ENCODE measurements around the gene HNMT.
"Not testable (repeated sequence)": the region's sequence is repeated elsewhere in the genome, so short reads cannot be mapped to it uniquely, and the experiment has no call there.

HNMT gene

DNA sequence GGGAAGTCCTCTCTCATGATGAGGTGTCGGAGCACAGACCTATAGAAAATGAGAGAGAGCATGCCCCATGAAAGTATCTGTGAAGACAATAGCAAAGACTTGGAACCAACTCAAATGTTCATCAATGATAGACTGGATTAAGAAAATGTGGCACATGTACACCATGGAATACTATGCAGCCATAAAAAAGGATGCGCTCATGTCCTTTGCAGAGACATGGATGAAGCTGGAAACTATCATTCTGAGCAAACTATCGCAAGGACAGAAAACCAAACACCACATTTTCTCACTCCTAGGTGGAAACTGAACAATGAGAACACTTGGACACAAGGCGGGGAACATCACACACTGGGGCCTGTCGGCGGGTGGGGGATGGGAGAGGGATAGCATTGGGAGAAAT lies 79.3 kb downstream of the HNMT start:
- DNase-seq (ENCODE audit: low read depth, low spot score): not testable (repeated sequence)

DNA sequence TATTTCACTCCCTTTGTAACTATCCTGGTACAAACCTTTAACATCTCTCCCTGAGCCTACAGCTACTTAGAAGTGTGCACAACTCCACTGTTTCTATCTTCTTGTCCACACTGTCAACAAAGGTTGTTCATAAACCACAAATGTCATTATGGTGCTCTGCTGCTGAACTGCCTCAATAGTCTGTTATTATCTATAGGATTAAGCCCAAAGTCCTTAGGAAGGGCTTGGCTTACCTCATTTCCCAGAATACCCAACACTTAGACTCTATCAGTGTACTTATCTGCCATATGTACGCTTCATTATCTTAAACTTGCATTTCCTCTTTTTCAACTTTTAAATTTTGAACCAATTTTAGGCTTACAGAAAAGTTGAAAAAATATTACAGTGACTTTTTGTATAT lies 94.2 kb downstream of the HNMT start:
- DNase-seq (ENCODE audit: low read depth, low spot score): no peak

DNA sequence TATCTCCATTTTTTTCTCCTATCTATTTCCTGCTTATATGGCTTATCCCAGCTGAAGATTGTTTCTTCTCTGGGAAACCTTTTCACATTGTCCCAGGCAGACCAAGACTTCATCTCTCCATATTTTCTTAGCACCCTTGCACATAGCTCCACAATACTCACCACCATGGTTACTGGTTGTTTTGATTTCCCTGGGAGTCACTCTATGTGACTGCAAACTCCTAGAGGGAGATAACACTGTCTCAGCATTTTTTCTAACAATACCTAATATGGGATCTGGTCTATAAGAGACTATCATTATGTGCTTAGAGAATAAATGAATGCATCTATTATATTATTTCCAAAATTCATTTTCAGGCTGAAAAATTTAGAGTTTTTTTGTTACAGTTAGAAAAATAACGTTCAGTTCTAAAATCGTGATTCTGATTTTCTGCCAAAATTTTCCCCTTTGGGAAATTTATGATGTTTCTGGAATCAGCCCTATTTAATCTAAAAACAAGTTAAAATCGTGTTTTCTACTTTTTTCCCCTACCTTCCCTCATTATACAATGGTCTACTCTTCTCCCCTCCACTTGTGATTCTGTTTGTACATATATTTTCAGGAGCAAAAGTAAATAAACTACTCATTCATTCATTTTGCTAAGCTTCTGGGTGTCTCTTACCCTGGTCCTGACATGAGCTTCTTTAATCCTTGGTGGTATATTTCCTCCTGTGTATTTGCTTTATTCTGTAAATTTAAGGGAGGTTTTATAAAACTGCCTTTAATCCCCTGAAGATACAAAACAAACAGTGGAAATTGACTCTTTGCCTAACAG lies 95.4 kb downstream of the HNMT start:
- no peak for DNase-seq (ENCODE audit: low read depth, low spot score)

DNA sequence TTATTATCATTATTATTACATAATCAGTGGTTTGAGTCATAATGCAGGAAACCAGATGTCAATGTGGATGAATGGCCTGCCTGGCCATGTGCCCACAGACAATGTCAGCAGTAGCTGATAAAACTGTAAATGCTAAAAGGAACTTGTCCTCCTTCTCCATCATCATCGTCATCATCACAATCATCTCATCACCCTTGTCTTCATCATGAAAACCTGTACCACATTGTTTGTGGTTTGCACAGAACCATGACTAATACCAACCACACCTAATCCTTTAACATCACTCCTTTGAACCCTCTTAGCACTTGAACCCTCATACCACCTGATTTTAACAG lies 96.0 kb downstream of the HNMT start:
- DNase-seq (ENCODE audit: low read depth, low spot score): peak; percentile 40

DNA sequence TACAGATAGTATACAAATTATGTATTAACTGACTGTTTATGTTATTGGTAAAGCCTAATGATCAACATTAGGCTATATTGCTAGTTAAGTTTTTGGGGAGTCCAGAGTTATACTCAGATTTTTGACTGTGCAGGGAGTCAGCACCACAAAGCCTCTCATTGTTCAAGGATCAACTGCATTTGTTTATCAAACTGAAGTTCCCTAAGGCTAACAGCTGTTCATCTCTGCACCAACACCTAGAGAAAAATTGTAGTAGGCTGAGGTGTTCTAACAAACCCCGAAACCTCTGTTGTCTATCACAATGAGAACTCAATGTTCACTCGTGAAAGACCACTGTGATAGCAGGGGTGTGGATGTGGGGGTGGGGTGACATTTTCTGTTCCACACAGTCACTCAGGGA lies 97.7 kb downstream of the HNMT start:
- no peak for DNase-seq (ENCODE audit: low read depth, low spot score)

DNA sequence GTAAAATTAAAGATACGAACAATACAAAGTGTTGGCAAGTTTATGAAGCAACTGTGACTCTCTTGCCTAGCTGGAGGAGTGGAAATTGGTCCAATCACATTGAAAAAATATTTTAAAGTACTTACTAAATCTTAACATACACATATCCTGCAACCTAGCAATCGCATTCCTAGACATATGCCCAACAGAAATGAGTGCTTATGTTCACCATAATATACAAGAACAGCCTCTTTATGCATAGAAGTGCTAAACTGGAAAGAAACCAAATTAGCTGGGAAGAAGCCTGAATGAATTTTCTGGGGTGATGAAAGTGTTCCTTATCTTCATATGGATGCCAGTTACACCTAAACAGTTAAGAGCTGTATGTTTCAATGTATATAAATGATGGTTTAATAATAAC lies 98.9 kb downstream of the HNMT start:
- DNase-seq (ENCODE audit: low read depth, low spot score): no peak

Measured in brain pericyte (primary cell).